Activated CD4-positive, alpha-beta T cell treated with anti-CD3 and anti-CD28 coated beads for 4 hours (primary cell): ENCODE results near the gene DSEL.

Source experiments
- DNase-seq, 2 donors: peaks; one replicate each; pipeline ENCODE4 v3.0.0-alpha.2; 2020

The DSEL gene

GRCh38 chr18:67516539-67517443, at the start of gene DSEL:
TSS of gene DSEL (minus strand) at chr18:67516720. CDS start at chr18:67514608, 2,112 bp downstream.
- peak; percentile 97 to 99 for DNase-seq

- no peak for DNase-seq
Measured at GRCh38 chr18:67553437-67553836, 36.9 kb upstream of the DSEL start.

- DNase-seq = no peak
Measured at GRCh38 chr18:67550872-67551520, 34.5 kb upstream of the DSEL start.

GRCh38 chr18:67549946-67550345, 33.4 kb upstream of the DSEL start:
- no peak for DNase-seq

- DNase-seq = no peak
Measured at GRCh38 chr18:67545681-67546080, 29.2 kb upstream of the DSEL start.

GRCh38 chr18:67540559-67540958, 24.0 kb upstream of the DSEL start:
- DNase-seq = no peak

- DNase-seq = no peak
Measured at GRCh38 chr18:67531929-67532328, 15.4 kb upstream of the DSEL start.

GRCh38 chr18:67525328-67526099, 9.0 kb upstream of the DSEL start:
- no peak for DNase-seq

- DNase-seq = no peak
Measured at GRCh38 chr18:67520351-67520921, 3.9 kb upstream of the DSEL start.

GRCh38 chr18:67519592-67519991, 3.1 kb upstream of the DSEL start:
- DNase-seq = no peak

GRCh38 chr18:67518566-67518965, 2.0 kb upstream of the DSEL start:
- DNase-seq = no peak

- no peak for DNase-seq
Measured at GRCh38 chr18:67517444-67517765, 885 bp upstream of the DSEL start.

GRCh38 chr18:67515942-67516538, 480 bp downstream of the DSEL start:
- DNase-seq = peak; percentile 46 to 52

- DNase-seq = no peak
Measured at GRCh38 chr18:67514901-67515540, 1.5 kb downstream of the DSEL start.

- no peak for DNase-seq
Measured at GRCh38 chr18:67514465-67514864, 2.1 kb downstream of the DSEL start.

GRCh38 chr18:67513280-67513679, 3.2 kb downstream of the DSEL start:
- DNase-seq = no peak

- no peak for DNase-seq
Measured at GRCh38 chr18:67511840-67512239, 4.7 kb downstream of the DSEL start.

GRCh38 chr18:67510831-67511230, 5.7 kb downstream of the DSEL start:
- no peak for DNase-seq

GRCh38 chr18:67509741-67510391, 6.7 kb downstream of the DSEL start:
- DNase-seq = no peak

- DNase-seq = no peak
Measured at GRCh38 chr18:67508146-67508545, 8.4 kb downstream of the DSEL start.

GRCh38 chr18:67504739-67505138, 11.8 kb downstream of the DSEL start:
- DNase-seq = no peak
